HEK293 (cell line): Measurements from ENCODE around the gene CIB4.

ENCODE experiments used
- CTCF ChIA-PET: fragments of 350-600 bp; formaldehyde crosslinking; extraction: SDS; loops from one replicate; lab custom pipeline; 2021; ENCODE audit warnings: antibody characterized with exemption; lab: Yijun Ruan, JAX
- POLR2A ChIA-PET: fragments of 300-600 bp; formaldehyde crosslinking; extraction: SDS; loops from one replicate; lab custom pipeline; 2020; ENCODE audit warnings: antibody characterized with exemption, inconsistent platforms; lab: Yijun Ruan, JAX
- H3K27ac ChIP-seq: fragments of 200-500 bp; sonication (Bioruptor generic); 2 replicates; pipeline ENCODE4 v1.5.1; 2014; ENCODE audit warnings: low read depth, low read length, control low read depth, inconsistent platforms; ENCODE audit errors: extremely low read depth
- H3K36me3 ChIP-seq, 2 experiments: fragments of 200-500 bp in 1 of 2; sonication (Bioruptor generic) in 1 of 2; 1 replicate in 1 of 2; 2 replicates in 1 of 2; pipeline ENCODE4 v1.5.1; 2014 to 2017; ENCODE audit warnings: inconsistent platforms in 2 of 2, low read length in 2 of 2; ENCODE audit not compliant: control insufficient read depth in 2 of 2, insufficient read depth in 1 of 2
- H3K4me1 ChIP-seq: fragments of 200-500 bp; sonication (Bioruptor generic); 2 replicates; pipeline ENCODE4 v1.5.1; 2014; ENCODE audit warnings: mild to moderate bottlenecking, low read length, inconsistent platforms; ENCODE audit not compliant: control insufficient read depth, insufficient read depth
- H3K4me3 ChIP-seq: 2 replicates; pipeline ENCODE4 v1.5.1; 2011; ENCODE audit warnings: low read depth, mild to moderate bottlenecking, control low read depth, low read length, moderate library complexity
- H3K9me3 ChIP-seq: fragments of 200-500 bp; sonication (Bioruptor generic); 2 replicates; pipeline ENCODE4 v1.5.1; 2014; ENCODE audit warnings: low read depth, low read length, inconsistent platforms; ENCODE audit not compliant: control insufficient read depth, insufficient read depth
- ATF2 ChIP-seq: fragments of 450-650 bp; formaldehyde crosslinking; IDR thresholded peaks from 2 replicates; pipeline ENCODE4 v1.5.1; 2016; ENCODE audit warnings: missing biosample characterization, missing genetic modification characterization, low read depth
- KLF9 ChIP-seq: fragments of 450-650 bp; formaldehyde crosslinking; IDR thresholded peaks from 2 replicates; pipeline ENCODE4 v1.5.1; 2016; ENCODE audit warnings: missing biosample characterization, missing genetic modification characterization, low read depth
- PRDM1 ChIP-seq: fragments of 450-650 bp; formaldehyde crosslinking; IDR thresholded peaks from 2 replicates; pipeline ENCODE4; 2016; ENCODE audit warnings: missing biosample characterization, missing genetic modification characterization
- WT1 ChIP-seq: fragments of 450-650 bp; formaldehyde crosslinking; IDR thresholded peaks from 2 replicates; pipeline ENCODE4 v1.5.1; 2016; ENCODE audit warnings: missing biosample characterization, missing genetic modification characterization
- ZBTB11 ChIP-seq: fragments of 450-650 bp; formaldehyde crosslinking; conservative IDR thresholded peaks from 2 replicates; pipeline ENCODE4 v1.5.1; 2016; ENCODE audit warnings: low read depth, missing biosample characterization, missing genetic modification characterization
- ZFHX2 ChIP-seq: fragments of 450-650 bp; formaldehyde crosslinking; conservative IDR thresholded peaks from 2 replicates; pipeline ENCODE4 v1.5.1; 2016; ENCODE audit warnings: missing biosample characterization, missing genetic modification characterization
- ZNF555 ChIP-seq: fragments of 450-650 bp; formaldehyde crosslinking; conservative IDR thresholded peaks from 2 replicates; pipeline ENCODE4 v1.5.1; 2017; ENCODE audit warnings: missing biosample characterization, mild to moderate bottlenecking, missing genetic modification characterization, inconsistent platforms
- ZNF621 ChIP-seq: fragments of 450-650 bp; formaldehyde crosslinking; IDR thresholded peaks from 2 replicates; pipeline ENCODE4 v1.5.1; 2017; ENCODE audit warnings: missing biosample characterization, missing genetic modification characterization
- ZNF692 ChIP-seq: fragments of 450-650 bp; formaldehyde crosslinking; IDR thresholded peaks from 2 replicates; pipeline ENCODE4 v1.5.1; 2016; ENCODE audit warnings: missing biosample characterization, missing genetic modification characterization
- ZXDB ChIP-seq: fragments of 450-650 bp; formaldehyde crosslinking; IDR thresholded peaks from 2 replicates; pipeline ENCODE4 v1.5.1; 2016; ENCODE audit warnings: missing biosample characterization, missing genetic modification characterization
- TF ChIP-seq, protein P1 (sequence below): fragments of 450-650 bp; formaldehyde crosslinking; IDR thresholded peaks from 2 replicates; pipeline ENCODE4 v1.5.1; 2016; ENCODE audit warnings: missing biosample characterization, missing genetic modification characterization
- TF ChIP-seq, protein P2 (sequence below): fragments of 450-650 bp; formaldehyde crosslinking; IDR thresholded peaks from 2 replicates; pipeline ENCODE4 v1.5.1; 2017; ENCODE audit warnings: missing biosample characterization, missing genetic modification characterization
- TF ChIP-seq, protein P3 (sequence below): fragments of 450-650 bp; formaldehyde crosslinking; IDR thresholded peaks from 2 replicates; pipeline ENCODE4 v1.5.1; 2016; ENCODE audit warnings: missing biosample characterization, missing genetic modification characterization

The CIB4 gene

DNA sequence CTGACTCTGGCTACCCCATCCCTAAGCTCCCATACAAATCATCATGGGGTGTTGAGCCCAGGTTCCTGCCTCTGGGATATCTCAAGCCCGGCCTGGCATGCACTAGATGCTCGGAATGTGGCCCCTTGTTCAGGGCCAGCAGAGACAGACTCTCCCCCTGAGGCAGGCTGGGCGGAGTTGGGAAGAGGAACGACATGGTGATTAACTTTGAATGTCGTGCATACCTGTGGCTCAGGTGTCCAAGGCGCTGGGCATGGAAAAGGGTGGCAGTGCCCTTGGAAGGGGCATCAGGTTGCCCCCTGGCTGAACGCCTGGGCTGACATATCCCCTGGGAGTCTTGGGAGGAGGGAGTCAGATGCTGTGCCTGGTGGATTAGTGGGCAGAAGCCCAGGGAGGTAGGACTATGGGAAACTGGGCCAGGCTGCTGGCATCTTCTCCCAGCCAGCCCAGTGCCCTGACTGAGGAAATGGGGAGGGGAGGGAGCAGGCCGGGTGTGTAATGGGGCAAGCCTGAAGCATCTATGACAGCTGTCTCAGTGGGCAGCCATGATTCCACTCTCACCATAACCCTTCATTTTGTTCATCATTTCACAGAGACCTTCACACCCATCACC, 105.4 kb downstream of the CIB4 start (continued):
- TF ChIP-seq, protein P1, sequence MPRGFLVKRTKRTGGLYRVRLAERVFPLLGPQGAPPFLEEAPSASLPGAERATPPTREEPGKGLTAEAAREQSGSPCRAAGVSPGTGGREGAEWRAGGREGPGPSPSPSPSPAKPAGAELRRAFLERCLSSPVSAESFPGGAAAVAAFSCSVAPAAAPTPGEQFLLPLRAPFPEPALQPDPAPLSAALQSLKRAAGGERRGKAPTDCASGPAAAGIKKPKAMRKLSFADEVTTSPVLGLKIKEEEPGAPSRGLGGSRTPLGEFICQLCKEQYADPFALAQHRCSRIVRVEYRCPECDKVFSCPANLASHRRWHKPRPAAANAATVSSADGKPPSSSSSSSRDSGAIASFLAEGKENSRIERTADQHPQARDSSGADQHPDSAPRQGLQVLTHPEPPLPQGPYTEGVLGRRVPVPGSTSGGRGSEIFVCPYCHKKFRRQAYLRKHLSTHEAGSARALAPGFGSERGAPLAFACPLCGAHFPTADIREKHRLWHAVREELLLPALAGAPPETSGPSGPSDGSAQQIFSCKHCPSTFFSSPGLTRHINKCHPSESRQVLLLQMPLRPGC (tag by site-specific recombination): no peak
- TF ChIP-seq ZNF555 (tag by site-specific recombination) (no peak), ZNF621 (tag by site-specific recombination) (no peak), ZFHX2 (no peak)
- TF ChIP-seq, all 188 proteins: peak for 0

DNA sequence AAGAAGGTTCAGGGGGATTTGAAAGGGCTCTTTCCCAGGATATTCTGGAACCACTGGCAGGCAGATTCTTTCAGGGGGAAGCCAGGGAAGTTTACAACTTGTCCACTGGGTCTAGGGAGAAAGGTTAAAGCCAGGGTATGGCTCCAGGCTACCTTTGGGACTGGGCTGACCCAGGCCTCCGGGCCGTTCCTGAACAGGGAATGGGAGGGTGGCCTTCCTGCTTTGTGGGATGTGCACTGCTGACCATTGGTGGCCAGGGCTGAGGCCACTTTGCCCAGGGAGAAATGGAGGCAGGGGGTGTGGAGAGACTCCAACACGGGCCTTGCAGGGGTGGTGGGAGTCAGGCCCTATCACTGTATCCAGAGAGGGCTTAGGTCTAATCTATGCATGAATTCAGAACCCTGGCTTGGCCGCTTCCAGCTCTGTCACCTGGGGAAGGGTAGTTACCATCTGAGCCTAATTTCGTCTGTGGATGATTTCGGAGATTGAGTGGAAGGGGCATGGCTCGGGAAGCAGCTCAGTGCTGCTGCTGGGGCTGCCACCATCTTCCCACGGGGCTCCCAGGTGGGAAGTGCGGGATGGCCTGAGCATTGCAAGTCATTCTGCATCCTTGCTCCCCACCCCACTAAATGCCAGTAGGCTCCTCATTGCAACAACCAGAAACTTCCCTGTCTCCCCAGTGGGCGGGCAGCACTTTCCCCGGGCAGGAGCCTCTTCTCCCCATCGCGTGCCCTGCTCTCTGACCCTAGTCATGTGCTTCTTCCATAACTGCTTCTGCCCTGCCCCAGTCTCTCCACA, 106.1 kb downstream of the CIB4 start:
- CTCF ChIA-PET: interaction anchor here (1.2 kb wide), 1 partner anchor 43 kb away, joined by 3 read pairs; no protein-coding TSS in a partner anchor
- no peak for TF ChIP-seq ZNF692 (tag by site-specific recombination)
- no peak for TF ChIP-seq WT1
- TF ChIP-seq, protein P2, sequence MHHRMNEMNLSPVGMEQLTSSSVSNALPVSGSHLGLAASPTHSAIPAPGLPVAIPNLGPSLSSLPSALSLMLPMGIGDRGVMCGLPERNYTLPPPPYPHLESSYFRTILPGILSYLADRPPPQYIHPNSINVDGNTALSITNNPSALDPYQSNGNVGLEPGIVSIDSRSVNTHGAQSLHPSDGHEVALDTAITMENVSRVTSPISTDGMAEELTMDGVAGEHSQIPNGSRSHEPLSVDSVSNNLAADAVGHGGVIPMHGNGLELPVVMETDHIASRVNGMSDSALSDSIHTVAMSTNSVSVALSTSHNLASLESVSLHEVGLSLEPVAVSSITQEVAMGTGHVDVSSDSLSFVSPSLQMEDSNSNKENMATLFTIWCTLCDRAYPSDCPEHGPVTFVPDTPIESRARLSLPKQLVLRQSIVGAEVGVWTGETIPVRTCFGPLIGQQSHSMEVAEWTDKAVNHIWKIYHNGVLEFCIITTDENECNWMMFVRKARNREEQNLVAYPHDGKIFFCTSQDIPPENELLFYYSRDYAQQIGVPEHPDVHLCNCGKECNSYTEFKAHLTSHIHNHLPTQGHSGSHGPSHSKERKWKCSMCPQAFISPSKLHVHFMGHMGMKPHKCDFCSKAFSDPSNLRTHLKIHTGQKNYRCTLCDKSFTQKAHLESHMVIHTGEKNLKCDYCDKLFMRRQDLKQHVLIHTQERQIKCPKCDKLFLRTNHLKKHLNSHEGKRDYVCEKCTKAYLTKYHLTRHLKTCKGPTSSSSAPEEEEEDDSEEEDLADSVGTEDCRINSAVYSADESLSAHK (tag by site-specific recombination): no peak
- TF ChIP-seq PRDM1 (tag by site-specific recombination): no peak
- TF ChIP-seq ATF2: no peak
- no peak for TF ChIP-seq ZXDB (tag by site-specific recombination)
- no peak for TF ChIP-seq ZFHX2
- no peak for TF ChIP-seq KLF9 (tag by site-specific recombination)
- TF ChIP-seq ZBTB11 (tag by site-specific recombination): no peak
- TF ChIP-seq, protein P3, sequence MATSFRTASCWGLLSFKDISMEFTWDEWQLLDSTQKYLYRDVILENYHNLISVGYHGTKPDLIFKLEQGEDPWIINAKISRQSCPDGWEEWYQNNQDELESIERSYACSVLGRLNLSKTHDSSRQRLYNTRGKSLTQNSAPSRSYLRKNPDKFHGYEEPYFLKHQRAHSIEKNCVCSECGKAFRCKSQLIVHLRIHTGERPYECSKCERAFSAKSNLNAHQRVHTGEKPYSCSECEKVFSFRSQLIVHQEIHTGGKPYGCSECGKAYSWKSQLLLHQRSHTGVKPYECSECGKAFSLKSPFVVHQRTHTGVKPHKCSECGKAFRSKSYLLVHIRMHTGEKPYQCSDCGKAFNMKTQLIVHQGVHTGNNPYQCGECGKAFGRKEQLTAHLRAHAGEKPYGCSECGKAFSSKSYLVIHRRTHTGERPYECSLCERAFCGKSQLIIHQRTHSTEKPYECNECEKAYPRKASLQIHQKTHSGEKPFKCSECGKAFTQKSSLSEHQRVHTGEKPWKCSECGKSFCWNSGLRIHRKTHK (tag by site-specific recombination): no peak
- H3K9me3 ChIP-seq: no peaks in the 10 kb centered on the region
- no peaks in the 10 kb centered on the region for H3K36me3 ChIP-seq
- H3K27ac ChIP-seq: no peak overlapping the region
- POLR2A ChIA-PET: no interaction called here
- no peak overlapping the region for H3K4me3 ChIP-seq
- H3K4me1 ChIP-seq: no peaks in the 10 kb centered on the region
